Activated effector memory CD4-positive, alpha-beta T cell treated with anti-CD3 and anti-CD28 coated beads, Interleukin-2, amount 50 U/mL, for 16 hours (primary cell): ENCODE measurements around the gene BRAF.

Experiments used
- DNase-seq: peaks from one replicate; pipeline ENCODE4 v3.0.0-alpha.2; 2020

Gene BRAF

GRCh38 chr7:140704205-140704604, 220.5 kb downstream of the BRAF start:
- no peak for DNase-seq

DNA sequence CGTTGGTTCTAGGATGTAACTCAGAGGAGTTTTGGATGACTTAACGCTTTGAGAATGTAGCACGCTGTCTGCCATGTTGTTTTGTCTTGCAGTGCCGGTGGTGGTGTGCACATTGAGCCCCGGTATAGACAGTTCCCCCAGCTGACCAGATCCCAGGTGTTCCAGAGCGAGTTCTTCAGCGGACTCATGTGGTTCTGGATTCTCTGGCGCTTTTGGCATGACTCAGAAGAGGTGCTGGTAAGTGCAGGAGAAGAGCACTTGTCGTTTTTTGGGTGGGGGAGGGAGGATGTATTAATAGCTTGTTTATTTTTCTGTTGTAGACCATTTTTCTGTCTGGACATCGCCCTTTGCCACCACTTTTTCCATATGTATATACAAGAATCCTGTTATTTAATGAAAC, 222.0 kb downstream of the BRAF start:
- DNase-seq, result no peak

- no peak for DNase-seq
Observed at GRCh38 chr7:140698477-140698876, 226.3 kb downstream of the BRAF start.

DNA sequence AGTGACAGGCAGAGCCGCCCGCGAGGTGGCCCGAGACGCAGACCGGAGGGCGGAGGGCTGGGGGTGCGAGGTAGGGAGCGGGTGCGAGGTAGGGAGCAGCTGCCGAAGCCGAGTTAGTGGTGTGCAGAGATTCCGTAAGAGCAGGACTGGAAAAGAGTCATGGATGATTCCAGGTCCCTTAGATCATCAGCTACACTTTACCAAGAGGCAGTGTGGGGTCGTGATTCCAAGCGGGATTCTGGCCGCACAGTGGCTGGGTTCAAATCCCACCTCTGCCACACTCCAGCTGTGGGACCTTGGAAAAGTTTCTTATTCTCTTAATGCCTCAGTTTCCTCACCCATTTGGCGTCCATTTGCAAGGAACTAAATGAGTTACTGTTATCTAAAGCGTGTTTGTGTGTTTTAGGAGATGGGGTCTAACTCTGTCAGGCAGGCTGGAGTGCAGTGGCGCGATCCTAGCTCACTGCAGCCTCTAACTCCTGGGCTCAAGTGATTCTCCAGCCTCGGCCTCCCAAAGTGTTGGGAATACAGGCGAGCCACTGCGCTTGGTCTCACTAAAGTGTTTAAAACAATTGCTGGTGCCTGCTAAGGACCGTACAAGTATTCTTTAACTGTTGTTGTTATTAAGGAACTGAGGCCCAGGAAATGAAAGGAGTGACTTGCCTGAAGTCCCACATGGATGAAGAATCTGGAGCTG, 227.1 kb downstream of the BRAF start:
- DNase-seq, result no peak

- DNase-seq, result peak; percentile 91
Observed at GRCh38 chr7:140696680-140697446, 227.9 kb downstream of the BRAF start, which contains the start of gene NDUFB2. NDUFB2 (plus strand) TSS chr7:140696708; CDS start chr7:140696745, 37 bp downstream.

DNA sequence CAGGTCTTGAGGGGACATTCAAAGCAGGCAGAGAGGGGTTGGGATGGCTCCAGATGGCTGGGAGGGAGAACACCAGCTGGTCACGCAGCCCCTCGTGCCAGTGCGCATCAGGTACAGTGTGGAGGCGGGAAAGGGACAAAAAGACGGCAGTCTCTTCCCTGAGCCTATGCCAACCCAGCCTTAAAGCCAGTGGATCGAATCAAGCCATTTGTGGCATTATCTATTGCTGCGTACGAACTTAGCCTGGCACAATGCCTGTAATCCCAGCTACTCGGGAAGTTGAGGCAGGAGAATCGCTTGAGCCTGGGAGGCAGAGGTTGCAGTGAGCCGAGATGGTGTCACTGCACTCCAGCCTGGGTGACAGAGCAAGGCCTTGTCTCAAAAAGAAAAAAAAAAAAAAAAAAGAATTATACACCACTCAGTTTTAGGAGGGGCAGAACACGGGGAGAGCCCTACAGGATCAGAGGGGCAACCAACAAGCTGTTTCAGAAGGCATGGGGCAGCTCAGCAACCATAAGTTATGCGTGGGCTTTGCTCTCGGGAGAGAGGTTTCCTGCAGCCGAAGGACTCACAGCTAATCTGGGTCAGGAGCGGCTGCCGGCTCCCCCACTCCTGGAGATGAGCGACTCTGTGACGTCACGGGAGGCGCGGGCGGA, 228.6 kb downstream of the BRAF start:
- peak; percentile 98 for DNase-seq

GRCh38 chr7:140695381-140695780, 229.3 kb downstream of the BRAF start:
- DNase-seq, result no peak

- peak; percentile 36 for DNase-seq
Observed at GRCh38 chr7:140694592-140694991, 230.1 kb downstream of the BRAF start.

DNA sequence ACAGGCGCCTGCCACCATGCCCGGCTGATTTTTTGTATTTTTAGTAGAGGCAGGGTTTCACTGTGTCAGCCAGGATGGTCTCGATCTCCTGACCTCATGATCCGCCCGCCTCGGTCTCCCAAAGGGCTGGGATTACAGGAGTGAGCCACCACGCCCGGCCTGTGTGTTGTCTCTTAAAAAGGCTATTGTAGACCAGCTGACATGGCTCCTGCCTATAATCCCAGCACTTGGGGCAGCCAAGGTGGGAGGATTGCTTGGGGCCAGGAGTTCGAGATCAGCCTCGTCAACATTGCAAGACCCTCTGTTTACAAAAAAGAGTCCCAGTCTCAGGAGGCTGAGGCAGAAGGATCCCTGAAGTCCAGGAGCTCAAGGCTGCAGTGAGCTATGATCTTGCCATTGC, 230.9 kb downstream of the BRAF start:
- peak; percentile 60 for DNase-seq

DNA sequence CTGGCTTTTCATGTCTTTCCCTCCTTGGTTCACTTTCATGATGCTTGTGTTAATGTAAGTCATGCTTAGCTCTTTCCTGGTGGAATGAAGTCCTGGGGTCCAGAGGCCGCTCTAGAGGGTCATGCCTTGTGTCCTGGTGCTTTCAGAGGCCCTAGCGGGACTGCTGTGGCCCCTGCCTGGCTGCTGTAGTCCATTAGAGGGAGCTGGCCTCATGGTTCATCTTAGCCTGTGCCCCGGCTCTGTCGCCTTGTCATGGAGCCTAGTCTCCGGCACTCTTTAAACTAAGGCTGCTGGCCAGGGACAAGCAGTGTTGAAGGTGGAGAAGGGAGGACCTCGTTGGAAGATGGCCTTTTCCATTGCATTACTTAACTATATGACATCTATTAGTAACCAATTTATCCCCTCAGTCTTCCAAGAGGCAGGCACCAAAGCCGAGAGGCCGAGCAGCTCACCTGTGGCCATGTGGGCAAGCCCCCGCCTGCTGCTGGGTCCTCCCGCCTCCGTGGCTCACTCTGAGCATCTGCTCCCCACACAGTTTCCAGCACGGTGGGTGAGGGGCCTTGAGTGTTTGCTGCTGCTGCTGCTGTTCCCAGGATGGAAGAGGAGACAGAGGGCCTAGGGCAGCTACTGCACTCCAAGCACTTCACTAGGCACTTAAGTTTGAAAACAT, 233.2 kb downstream of the BRAF start:
- DNase-seq, result no peak

GRCh38 chr7:140689199-140690152, 235.3 kb downstream of the BRAF start:
- peak; percentile 47 for DNase-seq

- DNase-seq, result peak; percentile 50
Observed at GRCh38 chr7:140688341-140688740, 236.4 kb downstream of the BRAF start.

GRCh38 chr7:140686921-140687320, 237.8 kb downstream of the BRAF start:
- no peak for DNase-seq

DNA sequence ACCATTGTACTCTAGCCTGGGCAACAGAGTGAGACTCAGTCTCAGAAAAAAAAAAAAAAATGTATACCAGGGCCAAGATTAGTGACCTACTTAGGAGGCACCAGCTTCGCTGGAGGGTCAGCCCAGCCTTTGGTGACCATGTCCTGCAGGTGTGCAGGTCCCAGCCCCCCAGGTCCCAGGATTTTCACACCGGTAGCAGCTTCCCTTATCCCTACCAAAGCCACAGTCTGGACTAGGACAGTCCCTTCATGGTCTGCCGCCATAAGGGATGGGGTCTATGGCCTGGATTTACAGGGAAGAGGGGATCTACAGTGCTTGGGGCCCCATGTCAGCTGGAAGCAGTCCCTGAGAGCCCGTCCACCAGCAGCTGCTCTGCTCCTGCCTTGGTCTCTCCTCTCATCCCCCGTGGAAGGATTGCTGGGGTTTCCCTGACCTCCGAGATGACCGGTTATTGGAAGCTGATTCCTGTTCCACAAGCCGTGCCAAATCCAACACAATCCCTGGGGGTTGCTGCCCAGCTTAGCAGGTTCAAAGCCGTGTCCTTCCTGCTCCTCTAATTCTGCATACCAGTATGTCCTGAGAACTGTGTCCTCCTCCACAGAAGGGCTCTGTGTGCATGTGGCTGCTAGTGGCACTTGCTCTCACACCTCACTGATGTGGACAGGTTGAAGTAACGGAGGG, 239.2 kb downstream of the BRAF start:
- DNase-seq, result no peak

DNA sequence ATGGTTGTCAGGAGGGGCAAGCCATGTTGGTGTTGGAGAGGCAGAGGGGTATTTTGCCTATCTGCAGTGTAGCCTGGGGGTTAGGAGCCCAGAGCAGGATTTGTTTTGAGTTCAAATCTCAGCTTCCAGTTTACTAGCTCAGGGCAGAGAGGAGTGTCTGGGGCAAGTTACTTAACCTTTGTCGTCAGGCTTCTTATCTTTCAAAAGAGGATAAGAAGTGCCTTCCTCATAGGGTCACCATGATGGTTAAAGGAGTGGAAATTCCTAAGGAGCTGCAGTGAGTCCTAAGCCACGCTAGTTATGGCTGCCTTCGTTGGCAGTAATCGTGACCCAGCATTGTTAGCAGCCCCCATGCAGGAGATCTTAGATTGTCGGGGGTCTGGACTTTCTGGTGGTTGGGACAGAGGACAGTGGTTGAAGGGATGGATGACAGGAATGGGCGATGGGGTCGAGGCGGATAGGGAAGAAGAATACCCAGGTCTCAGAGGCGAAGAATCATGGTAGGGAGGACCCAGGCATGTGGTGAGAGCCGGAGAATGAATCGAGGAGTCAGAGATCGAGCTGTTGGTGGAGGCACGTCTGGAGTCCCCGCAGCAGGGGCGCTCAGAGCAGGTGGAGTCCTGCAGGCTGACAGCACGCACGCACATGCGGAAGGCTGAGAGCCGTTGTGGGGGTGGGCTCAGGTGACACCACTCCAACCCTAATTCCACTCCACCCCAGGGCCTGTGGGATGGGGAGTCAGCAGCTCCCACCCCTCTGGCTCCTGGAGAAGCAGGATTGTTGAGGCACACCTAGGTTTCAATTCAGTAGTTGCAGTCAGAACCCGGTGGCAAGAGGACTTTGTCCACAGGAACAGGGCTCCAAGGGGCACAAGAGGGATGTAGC, 240.4 kb downstream of the BRAF start:
- DNase-seq, result peak; percentile 56

- DNase-seq, result peak; percentile 27
Observed at GRCh38 chr7:140683657-140684056, 241.1 kb downstream of the BRAF start.

- peak; percentile 8 for DNase-seq
Observed at GRCh38 chr7:140681766-140682165, 243.0 kb downstream of the BRAF start.

DNA sequence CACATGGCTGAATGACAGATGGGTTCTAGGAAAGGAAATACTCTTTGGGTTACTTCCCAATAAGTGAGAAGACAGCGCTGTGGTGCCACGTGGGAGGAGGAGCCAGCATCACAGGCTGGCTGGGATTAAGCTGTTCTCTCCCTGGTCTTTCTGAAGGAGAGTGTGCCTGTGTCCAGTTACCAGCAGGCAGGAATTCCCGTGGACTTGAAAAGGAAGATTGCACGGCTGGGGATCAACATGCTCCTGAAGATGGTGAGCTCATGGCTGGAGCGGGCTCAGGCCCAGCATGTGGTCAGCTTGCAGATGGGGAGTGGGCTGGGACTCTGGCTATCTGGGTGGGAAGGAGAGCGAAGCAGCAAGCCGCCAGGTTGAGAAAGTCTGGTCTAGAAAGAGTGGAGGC, 243.8 kb downstream of the BRAF start:
- DNase-seq, result peak; percentile 43

GRCh38 chr7:140679186-140679585, 245.5 kb downstream of the BRAF start:
- DNase-seq, result peak; percentile 56

DNA sequence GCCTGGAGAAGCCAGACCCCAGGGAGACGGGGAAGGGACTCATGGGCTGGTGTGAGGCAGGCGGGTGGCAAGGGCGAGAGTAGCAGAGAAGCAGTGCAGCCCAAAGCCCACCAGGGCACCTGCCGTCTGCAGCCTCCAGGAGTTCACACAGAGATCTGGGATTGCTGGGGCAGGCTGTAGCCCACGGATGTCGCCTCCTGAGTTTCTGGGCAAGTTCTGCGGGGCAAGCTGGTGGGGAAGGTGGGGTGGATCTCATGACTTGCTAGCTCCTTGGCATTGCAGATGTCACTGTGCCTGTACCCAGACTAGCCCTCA, 246.0 kb downstream of the BRAF start:
- peak; percentile 47 for DNase-seq
